Urinary bladder (tissue), 4 donors: ENCODE data around the gene MYB. TPM values are rescaled to one million over a fixed set of nuclear protein-coding genes. Genes with fewer than 3 reads are reported as not detected.

Source experiments
- DNase-seq: peaks from one replicate; pipeline ENCODE4 v3.0.0-alpha.2; 2015; ENCODE audit errors: extremely low spot score
- H3K27ac ChIP-seq: one replicate; pipeline ENCODE4 v1.5.1; 2013; ENCODE audit warnings: low read depth, mild to moderate bottlenecking, moderate library complexity
- H3K36me3 ChIP-seq: one replicate; pipeline ENCODE4 v1.6.1; 2013; ENCODE audit warnings: mild to moderate bottlenecking, moderate library complexity; ENCODE audit not compliant: insufficient read depth
- H3K4me1 ChIP-seq: one replicate; pipeline ENCODE4 v1.6.1; 2013; ENCODE audit warnings: mild to moderate bottlenecking, moderate library complexity; ENCODE audit not compliant: insufficient read depth
- H3K4me3 ChIP-seq: one replicate; pipeline ENCODE4 v1.5.1; 2013; ENCODE audit warnings: low read depth, low read length
- WGBS: extraction: QIAGEN DNeasy Blood & Tissue Kit; methylation state at CpG from one replicate; pipeline ENCODE4 v1.1.7; 2013; 5-methylcytosine and 5-hydroxymethylcytosine counted together
- polyA plus RNA-seq: library from polyadenylated mRNA; stranded (reverse); fragments of 200-250 nt; gene quantifications from one replicate; pipeline ENCODE4 v1.2.3, GENCODE V29; 2013
- total RNA-seq: library from RNA; depleted of rRNA; stranded (reverse); fragments of >200 nt; gene quantifications from one replicate; pipeline ENCODE4 v1.2.3, GENCODE V29; 2014
- donor health status: healthy with polysubstance abuse.
- donor health status: healthy.

MYB gene
- total and polyA plus RNA-seq, 2 donors: 0.18 to 2.1 TPM

DNA sequence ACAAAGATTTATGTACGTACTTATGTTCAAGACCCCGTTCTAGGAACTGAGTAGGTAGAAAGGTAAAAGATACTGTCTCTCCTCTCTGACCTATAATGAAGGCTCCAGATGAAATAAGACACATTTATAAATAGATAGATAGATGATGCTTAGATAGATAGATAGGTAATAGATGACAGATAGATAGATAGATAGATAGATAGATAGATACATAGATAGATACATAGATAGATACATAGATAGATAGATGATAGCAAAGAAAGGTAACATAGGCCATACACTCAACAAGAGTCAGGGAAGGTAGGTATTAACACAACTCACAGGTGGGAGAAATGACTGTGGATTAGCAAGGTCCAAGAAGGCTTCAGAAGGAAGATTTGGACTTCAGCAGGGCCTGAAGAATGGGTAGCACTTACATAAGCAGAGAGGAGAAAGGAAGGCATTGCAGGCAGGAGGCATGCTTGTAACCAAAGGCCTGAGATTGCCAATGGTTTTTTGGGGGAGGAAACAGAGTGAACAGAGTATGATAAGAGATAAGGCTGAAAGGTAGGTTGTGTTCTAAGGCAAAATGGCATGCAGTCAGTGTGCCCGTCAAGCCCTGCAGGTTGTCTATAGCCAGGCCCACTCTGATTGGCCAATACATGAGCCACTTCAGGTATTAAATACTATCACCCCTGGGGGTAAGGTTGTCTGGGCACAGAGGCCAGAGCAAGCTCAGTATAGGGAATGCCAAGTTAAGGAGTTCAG is 7.7 kb upstream of the MYB start:
- Histone ChIP-seq H3K4me3 (no peak overlapping the region), H3K27ac (no peak overlapping the region), H3K4me1 (no peaks in the 10 kb centered on the region), H3K36me3 (no peaks in the 10 kb centered on the region)
- DNase-seq: no peak
- whole genome bisulfite sequencing: 88% methylated on average over 3 of the region's 3 CpGs

GRCh38 chr6:135173989-135174484 is 7.1 kb upstream of the MYB start:
- no peaks in the 10 kb centered on the region for H3K36me3 ChIP-seq
- H3K4me1 ChIP-seq: no peaks in the 10 kb centered on the region
- no peak overlapping the region for H3K27ac ChIP-seq
- H3K4me3 ChIP-seq: no peak overlapping the region
- DNase-seq: no peak

DNA sequence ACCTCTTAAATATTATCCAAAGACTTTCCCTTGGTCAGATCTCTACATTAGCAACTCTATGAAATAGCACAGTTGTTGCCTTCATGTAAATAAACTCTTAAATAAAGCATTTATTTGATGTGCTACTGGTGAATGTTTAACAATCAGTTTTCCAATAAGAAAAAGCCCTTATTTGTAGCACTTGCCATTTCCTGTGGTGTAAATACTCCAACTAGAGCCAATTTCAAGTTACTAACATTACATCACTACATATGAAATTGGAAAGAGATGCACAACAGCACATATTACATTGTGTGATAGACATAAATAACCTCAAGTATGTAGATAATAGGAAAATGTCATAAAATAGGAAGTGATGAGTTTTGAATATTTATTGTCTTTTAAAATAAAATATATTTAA is 5.0 kb upstream of the MYB start:
- no peak overlapping the region for H3K4me3 ChIP-seq
- peaks cover 3% of the 10 kb centered on the region for H3K4me1 ChIP-seq
- no peak for DNase-seq
- H3K27ac ChIP-seq: no peak overlapping the region
- H3K36me3 ChIP-seq: no peaks in the 10 kb centered on the region

DNA sequence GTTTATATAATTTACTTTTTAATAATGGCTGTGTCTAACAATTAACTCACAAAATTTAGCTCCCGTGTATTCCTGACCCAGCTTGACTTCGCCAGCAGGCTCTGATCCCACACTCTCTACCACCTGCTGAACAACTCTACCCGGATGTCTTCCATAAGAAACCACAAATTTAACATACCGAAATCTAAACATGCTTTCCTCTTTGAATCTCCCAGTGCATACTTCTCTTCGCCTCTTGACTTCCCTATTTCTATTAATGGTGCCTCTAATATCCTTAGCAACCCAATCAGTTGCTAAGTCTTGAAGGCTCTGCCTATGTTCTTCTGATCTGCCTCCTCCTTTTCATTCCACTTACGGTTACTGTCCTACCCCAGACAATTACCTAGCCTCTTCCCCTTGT is 4.6 kb upstream of the MYB start:
- no peak for DNase-seq
- WGBS: 87% methylated on average over 6 of the region's 6 CpGs
- peaks cover 3% of the 10 kb centered on the region for H3K4me1 ChIP-seq
- no peak overlapping the region for H3K4me3 ChIP-seq
- no peaks in the 10 kb centered on the region for H3K36me3 ChIP-seq
- no peak overlapping the region for H3K27ac ChIP-seq

GRCh38 chr6:135179372-135179771 is 1.7 kb upstream of the MYB start:
- no peaks in the 10 kb centered on the region for H3K36me3 ChIP-seq
- 64% methylated on average over 2 of the region's 2 CpGs for WGBS

DNA sequence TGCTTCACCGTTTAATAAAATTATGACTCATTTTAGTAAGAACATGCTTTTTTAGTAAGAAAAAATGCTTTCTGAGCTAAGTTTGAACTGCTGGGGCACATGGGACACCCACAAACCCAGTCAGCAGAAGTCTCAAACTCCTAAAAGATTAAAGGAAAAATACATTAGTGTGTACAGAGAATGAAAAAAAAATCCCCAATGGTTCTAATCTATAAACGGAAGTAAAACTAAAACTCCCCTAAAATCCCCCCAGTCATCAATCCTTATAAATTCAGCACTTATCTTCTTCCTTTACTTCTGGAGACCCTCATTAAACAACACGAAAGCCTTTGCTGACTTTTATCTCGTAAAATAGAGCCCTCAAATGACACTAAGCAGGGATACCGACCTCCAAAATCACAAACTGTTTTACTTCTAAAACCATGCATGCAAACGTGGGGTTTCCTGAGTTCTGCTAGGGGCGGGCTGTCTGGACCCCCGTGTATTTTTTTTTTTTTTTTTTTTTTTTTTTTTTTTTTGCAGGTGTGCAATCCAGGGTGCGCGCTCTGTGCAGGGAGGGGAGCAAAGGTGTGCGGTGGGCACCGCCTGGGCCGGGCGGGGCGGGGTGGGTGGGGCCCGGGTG is 1.1 kb upstream of the MYB start:
- Histone ChIP-seq H3K36me3 (no peaks in the 10 kb centered on the region), H3K27ac (no peak overlapping the region), H3K4me3 (peak overlapping the region; percentile 62), H3K4me1 (peaks cover 3% of the 10 kb centered on the region)
- 7% methylated on average over 16 of the region's 16 CpGs for WGBS
- no peak for DNase-seq

More at GRCh38 chr6:135179372-135179771, 1.7 kb upstream of the MYB start:
- no peak for DNase-seq
- Histone ChIP-seq H3K4me1 (peaks cover 3% of the 10 kb centered on the region), H3K4me3 (no peak overlapping the region), H3K27ac (no peak overlapping the region)

GRCh38 chr6:135181333-135182070 is 394 bp downstream of the MYB start:
- DNase-seq: no peak
- H3K4me3 ChIP-seq: peak overlapping the region; percentile 62
- H3K27ac ChIP-seq: no peak overlapping the region
- H3K36me3 ChIP-seq: no peaks in the 10 kb centered on the region
- peaks cover 3% of the 10 kb centered on the region for H3K4me1 ChIP-seq
- under 1% methylated on average over 62 of the region's 62 CpGs for WGBS

DNA sequence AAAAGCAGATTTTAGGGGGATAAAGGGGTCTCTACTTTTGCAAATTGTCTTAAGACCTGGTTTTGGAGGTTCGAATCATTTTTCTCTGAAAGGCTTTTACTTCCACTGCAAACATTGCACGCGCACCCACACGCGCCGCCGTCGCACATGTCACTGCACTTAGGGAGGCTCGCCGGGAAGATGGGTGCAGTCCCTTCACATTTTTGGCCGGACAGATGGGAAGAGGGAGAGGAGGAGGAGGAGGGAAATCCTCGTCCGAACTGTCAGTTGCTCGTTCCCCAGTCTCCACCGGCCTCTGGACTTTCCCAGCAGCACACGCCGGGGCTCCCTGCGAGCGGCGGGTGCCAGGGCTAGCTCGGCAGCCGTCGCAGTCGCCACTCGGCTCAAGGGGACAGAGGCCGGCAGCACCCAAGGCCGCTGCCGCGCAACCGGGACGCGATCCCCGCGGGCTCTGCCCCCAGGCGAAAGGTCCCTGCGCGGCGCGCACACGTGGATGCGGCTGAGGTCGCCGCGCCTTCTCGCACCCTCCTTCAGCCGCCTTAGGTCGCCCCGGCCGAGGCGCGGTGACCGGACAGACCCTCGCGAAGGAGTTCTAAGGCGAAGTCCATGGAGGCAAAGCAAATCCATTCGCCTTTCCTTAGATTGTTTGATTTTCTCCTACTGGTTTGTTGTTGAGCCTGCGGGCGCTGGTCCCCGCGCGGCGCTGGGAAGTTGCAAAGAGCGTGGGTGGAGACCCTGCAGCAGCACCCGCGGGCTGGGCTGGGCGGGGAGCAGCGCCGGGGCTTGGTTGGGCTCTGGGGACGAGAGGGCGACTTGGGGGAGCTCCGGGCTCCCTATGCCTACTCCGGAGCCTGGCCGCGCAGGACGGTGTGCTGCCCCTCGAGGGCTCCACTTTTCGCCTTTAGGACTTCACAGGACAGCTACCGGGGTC is 1.2 kb downstream of the MYB start:
- H3K27ac ChIP-seq: no peak overlapping the region
- H3K4me3 ChIP-seq: peak overlapping the region; percentile 62
- WGBS: under 1% methylated on average over 78 of the region's 78 CpGs
- DNase-seq: no peak
- peaks cover 3% of the 10 kb centered on the region for H3K4me1 ChIP-seq
- H3K36me3 ChIP-seq: no peaks in the 10 kb centered on the region

GRCh38 chr6:135183002-135183531 is 2.0 kb downstream of the MYB start:
- peak overlapping the region; percentile 62 for H3K4me3 ChIP-seq
- DNase-seq: no peak
- H3K27ac ChIP-seq: no peak overlapping the region
- H3K4me1 ChIP-seq: peaks cover 3% of the 10 kb centered on the region
- no peaks in the 10 kb centered on the region for H3K36me3 ChIP-seq
- WGBS: 1% methylated on average over 32 of the region's 32 CpGs

DNA sequence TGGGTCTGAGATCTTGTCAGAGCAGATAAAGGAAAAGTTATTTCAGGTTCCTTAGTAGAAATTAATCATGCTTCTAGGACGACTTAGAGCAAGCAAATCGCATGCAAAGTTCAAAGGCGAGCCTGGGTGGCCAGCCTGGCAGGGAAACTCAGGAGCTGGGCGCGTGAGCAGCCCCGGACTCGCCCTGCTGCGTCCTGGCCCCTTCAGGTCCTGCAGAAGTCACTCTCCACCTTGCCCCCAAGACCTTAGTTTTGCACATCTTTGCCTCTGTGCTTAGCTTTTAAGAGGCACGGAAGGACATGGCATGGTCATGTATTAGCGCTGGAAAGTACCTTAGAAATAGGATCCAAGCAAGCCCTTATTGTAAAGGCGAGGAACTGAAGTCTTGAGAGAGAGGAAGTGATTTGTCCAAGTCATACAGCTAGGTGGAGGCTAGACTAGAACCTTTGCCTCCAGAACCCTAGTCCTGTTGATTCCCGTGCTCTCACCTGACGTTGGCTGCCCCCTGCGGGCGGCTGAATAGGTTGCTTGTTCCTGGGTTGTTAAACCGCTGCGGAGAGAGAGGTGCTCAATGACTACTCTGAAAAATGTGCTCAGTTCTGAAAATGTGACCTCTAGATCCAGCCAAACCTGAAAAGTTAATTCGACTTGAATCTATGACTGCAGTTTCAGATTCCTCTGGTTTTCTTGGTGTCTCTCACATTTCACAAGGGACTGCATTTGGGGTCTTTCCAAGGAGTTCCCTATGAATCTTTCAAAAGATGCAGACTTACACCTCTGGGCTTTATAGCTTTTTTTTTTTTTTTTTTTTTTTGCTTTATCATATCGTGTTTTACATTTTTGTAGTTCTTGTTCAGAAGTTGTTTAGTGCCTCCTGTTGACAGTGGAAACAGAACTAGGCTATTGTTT is 2.7 kb downstream of the MYB start:
- Histone ChIP-seq H3K36me3 (no peaks in the 10 kb centered on the region), H3K27ac (no peak overlapping the region), H3K4me3 (no peak overlapping the region), H3K4me1 (peaks cover 3% of the 10 kb centered on the region)
- WGBS: 8% methylated on average over 19 of the region's 19 CpGs
- no peak for DNase-seq

DNA sequence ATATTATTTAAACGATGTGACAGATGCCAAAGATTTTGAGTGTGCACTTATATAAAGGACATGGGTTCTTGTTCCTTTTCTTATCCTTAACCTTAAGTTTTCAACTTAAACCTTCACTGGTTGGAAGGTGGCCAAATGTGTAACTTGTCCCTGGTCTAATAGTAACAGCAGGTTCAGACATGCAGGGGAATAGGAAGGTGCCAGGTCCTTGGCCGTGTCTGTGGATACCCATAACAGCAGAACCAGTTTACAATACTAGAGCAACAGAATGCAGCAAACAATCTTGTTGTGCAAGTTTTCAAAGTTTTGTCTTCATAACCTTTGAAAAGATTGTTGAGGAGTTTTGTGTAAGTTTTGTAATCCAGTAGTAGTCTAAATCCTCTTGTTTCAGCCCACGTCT is 4.4 kb downstream of the MYB start:
- Histone ChIP-seq H3K4me1 (peaks cover 3% of the 10 kb centered on the region), H3K36me3 (peaks cover 1% of the 10 kb centered on the region), H3K4me3 (no peak overlapping the region), H3K27ac (no peak overlapping the region)
- WGBS: 37% methylated on average over 3 of the region's 3 CpGs
- peak; percentile 40 for DNase-seq

GRCh38 chr6:135186255-135186654 is 5.1 kb downstream of the MYB start:
- Histone ChIP-seq H3K27ac (no peak overlapping the region), H3K4me3 (no peak overlapping the region), H3K4me1 (no peaks in the 10 kb centered on the region), H3K36me3 (peaks cover 2% of the 10 kb centered on the region)
- 100% methylated on average over 2 of the region's 2 CpGs for WGBS
- DNase-seq: no peak
